CD4-positive, alpha-beta T cell treated with Interleukin-15 for 1 hour (primary cell): ENCODE data around the gene NEO1.
"Not testable (repeated sequence)": the region's sequence is repeated elsewhere in the genome, so short reads cannot be mapped to it uniquely, and the experiment has no call there.

ENCODE experiments used
- DNase-seq: peaks from one replicate; pipeline ENCODE4 v3.0.0-alpha.2; 2020

Gene NEO1

GRCh38 chr15:73142802-73143762 is 90.8 kb downstream of the NEO1 start:
- no peak for DNase-seq

GRCh38 chr15:73143763-73144155 is 91.5 kb downstream of the NEO1 start:
- DNase-seq, result no peak

- no peak for DNase-seq
These were observed 94.2 kb downstream of the NEO1 start for GRCh38 chr15:73146419-73146818.

GRCh38 chr15:73150831-73151230 is 98.6 kb downstream of the NEO1 start:
- no peak for DNase-seq

- DNase-seq, result no peak
These were observed 100.8 kb downstream of the NEO1 start for GRCh38 chr15:73153024-73153423.

GRCh38 chr15:73153447-73153846 is 101.2 kb downstream of the NEO1 start:
- DNase-seq, result no peak

GRCh38 chr15:73156431-73157191 is 104.3 kb downstream of the NEO1 start:
- no peak for DNase-seq

GRCh38 chr15:73161546-73161945 is 109.3 kb downstream of the NEO1 start:
- no peak for DNase-seq

- DNase-seq, result no peak
These were observed 113.2 kb downstream of the NEO1 start for GRCh38 chr15:73165435-73165834.

GRCh38 chr15:73165844-73166243 is 113.6 kb downstream of the NEO1 start:
- no peak for DNase-seq

- DNase-seq, result not testable (repeated sequence)
These were observed 114.4 kb downstream of the NEO1 start for GRCh38 chr15:73166711-73167110.

- no peak for DNase-seq
These were observed 116.2 kb downstream of the NEO1 start for GRCh38 chr15:73168487-73168886.

GRCh38 chr15:73171711-73172110 is 119.4 kb downstream of the NEO1 start:
- DNase-seq, result no peak

GRCh38 chr15:73172508-73172907 is 120.2 kb downstream of the NEO1 start:
- no peak for DNase-seq

GRCh38 chr15:73174171-73174570 is 121.9 kb downstream of the NEO1 start:
- DNase-seq, result no peak

GRCh38 chr15:73175382-73175781 is 123.1 kb downstream of the NEO1 start:
- DNase-seq, result no peak

- DNase-seq, result no peak
These were observed 124.3 kb downstream of the NEO1 start for GRCh38 chr15:73176598-73176997.

GRCh38 chr15:73183071-73183470 is 130.8 kb downstream of the NEO1 start:
- no peak for DNase-seq

GRCh38 chr15:73190189-73190601 is 137.9 kb downstream of the NEO1 start:
- no peak for DNase-seq

GRCh38 chr15:73195166-73195565 is 142.9 kb downstream of the NEO1 start:
- no peak for DNase-seq

- no peak for DNase-seq
These were observed 143.8 kb downstream of the NEO1 start for GRCh38 chr15:73196113-73196512.

GRCh38 chr15:73200339-73200738 is 148.1 kb downstream of the NEO1 start:
- DNase-seq, result no peak

GRCh38 chr15:73210630-73211029 is 158.4 kb downstream of the NEO1 start:
- DNase-seq, result no peak

- DNase-seq, result no peak
These were observed 160.2 kb downstream of the NEO1 start for GRCh38 chr15:73212424-73212823.
